ENCODE measurements around the gene MKKS.
"Not testable (repeated sequence)": the region's sequence is repeated elsewhere in the genome, so short reads cannot be mapped to it uniquely, and the experiment has no call there.

Gene MKKS

GRCh38 chr20:10448270-10449156 is 14.5 kb upstream of the MKKS start:
- DNase-seq: no peak

GRCh38 chr20:10447028-10447427 is 13.0 kb upstream of the MKKS start:
- DNase-seq: peak; percentile 58

GRCh38 chr20:10445758-10446157 is 11.7 kb upstream of the MKKS start:
- no peak for DNase-seq

GRCh38 chr20:10443936-10444335 is 9.9 kb upstream of the MKKS start:
- DNase-seq: no peak

GRCh38 chr20:10438217-10438616 is 4.2 kb upstream of the MKKS start:
- no peak for DNase-seq

- no peak for DNase-seq
These were observed 2.2 kb upstream of the MKKS start for GRCh38 chr20:10436053-10436699.

GRCh38 chr20:10434832-10435812 is 1.1 kb upstream of the MKKS start, which contains the start of gene SLX4IP:
Gene SLX4IP (plus strand): TSS chr20:10435305. CDS start chr20:10458205, 22,900 bp downstream.
- peak; percentile 86 for DNase-seq

- peak; percentile 77 for DNase-seq
These were observed 427 bp upstream of the MKKS start for GRCh38 chr20:10434467-10434831.

GRCh38 chr20:10433014-10433622 is 904 bp downstream of the MKKS start:
- peak; percentile 4 for DNase-seq

- no peak for DNase-seq
These were observed 1.9 kb downstream of the MKKS start for GRCh38 chr20:10432079-10432478.

GRCh38 chr20:10430704-10431103 is 3.3 kb downstream of the MKKS start:
- DNase-seq: no peak

- no peak for DNase-seq
These were observed 4.0 kb downstream of the MKKS start for GRCh38 chr20:10430000-10430466.

GRCh38 chr20:10429443-10429981 is 4.5 kb downstream of the MKKS start:
- no peak for DNase-seq

- DNase-seq: no peak
These were observed 6.0 kb downstream of the MKKS start for GRCh38 chr20:10428008-10428407.

GRCh38 chr20:10427060-10427692 is 6.8 kb downstream of the MKKS start:
- peak; percentile 61 for DNase-seq

- no peak for DNase-seq
These were observed 10.3 kb downstream of the MKKS start for GRCh38 chr20:10423735-10424134.

GRCh38 chr20:10419550-10420133 is 14.4 kb downstream of the MKKS start:
- DNase-seq: no peak

- DNase-seq: not testable (repeated sequence)
These were observed 16.8 kb downstream of the MKKS start for GRCh38 chr20:10417218-10417617.

GRCh38 chr20:10415013-10415650 is 18.9 kb downstream of the MKKS start:
- no peak for DNase-seq

GRCh38 chr20:10412591-10413408 is 21.2 kb downstream of the MKKS start:
- no peak for DNase-seq
